AG04450 (cell line): ENCODE measurements around the gene ATP11A. TPM values are rescaled to one million over a fixed set of nuclear protein-coding genes. Genes with fewer than 3 reads are reported as not detected.

Experiments
- CTCF ChIA-PET: fragments of 300-600, 350-600 bp; formaldehyde crosslinking; extraction: SDS; loops from one replicate; lab custom pipeline; 2022; ENCODE audit warnings: antibody characterized with exemption, inconsistent platforms; lab: Charles Lee
- POLR2A ChIA-PET: fragments of 350-600 bp; formaldehyde crosslinking; extraction: SDS; loops from one replicate; lab custom pipeline; 2021; ENCODE audit warnings: antibody characterized with exemption, inconsistent platforms; lab: Yijun Ruan, JAX
- DNase-seq: peaks from one replicate; pipeline ENCODE4 v3.0.0-alpha.2; 2011; ENCODE audit warnings: low read depth, low spot score
- H3K27ac ChIP-seq: one replicate; pipeline ENCODE4 v1.5.1; 2012; ENCODE audit warnings: low read depth, low read length, control low read depth
- H3K27me3 ChIP-seq: one replicate; pipeline ENCODE4 v1.6.0; 2012; ENCODE audit warnings: low read length; ENCODE audit not compliant: control insufficient read depth, insufficient read depth
- H3K4me3 ChIP-seq: 2 replicates; pipeline ENCODE4 v1.5.1; 2011; ENCODE audit warnings: mild to moderate bottlenecking, low read depth, low read length, control low read depth
- H3K9me3 ChIP-seq: 2 replicates; pipeline ENCODE4 v1.5.1; 2012; ENCODE audit warnings: low read length; ENCODE audit not compliant: control insufficient read depth, insufficient read depth
- polyA plus RNA-seq: library from polyadenylated mRNA; depleted of rRNA; stranded (reverse); fragments of >200 nt; gene quantifications from 2 replicates; pipeline ENCODE4 v1.2.3, GENCODE V29; 2011
- TF ChIP-seq, protein P1 (sequence below): IDR thresholded peaks from 2 replicates; pipeline ENCODE4 v1.5.1; 2011; ENCODE audit warnings: low read depth, low read length, control low read depth, inconsistent platforms

The ATP11A gene
- polyA plus RNA-seq, 1 experiment = 5.8 TPM

- Histone ChIP-seq H3K4me3 (no peak overlapping the region), H3K27me3 (no peaks in the 10 kb centered on the region), H3K9me3 (peaks cover 14% of the 10 kb centered on the region), H3K27ac (no peak overlapping the region)
- ChIA-PET POLR2A (no interaction called here), CTCF (no interaction called here)
- DNase-seq = no peak
- TF ChIP-seq, protein P1, sequence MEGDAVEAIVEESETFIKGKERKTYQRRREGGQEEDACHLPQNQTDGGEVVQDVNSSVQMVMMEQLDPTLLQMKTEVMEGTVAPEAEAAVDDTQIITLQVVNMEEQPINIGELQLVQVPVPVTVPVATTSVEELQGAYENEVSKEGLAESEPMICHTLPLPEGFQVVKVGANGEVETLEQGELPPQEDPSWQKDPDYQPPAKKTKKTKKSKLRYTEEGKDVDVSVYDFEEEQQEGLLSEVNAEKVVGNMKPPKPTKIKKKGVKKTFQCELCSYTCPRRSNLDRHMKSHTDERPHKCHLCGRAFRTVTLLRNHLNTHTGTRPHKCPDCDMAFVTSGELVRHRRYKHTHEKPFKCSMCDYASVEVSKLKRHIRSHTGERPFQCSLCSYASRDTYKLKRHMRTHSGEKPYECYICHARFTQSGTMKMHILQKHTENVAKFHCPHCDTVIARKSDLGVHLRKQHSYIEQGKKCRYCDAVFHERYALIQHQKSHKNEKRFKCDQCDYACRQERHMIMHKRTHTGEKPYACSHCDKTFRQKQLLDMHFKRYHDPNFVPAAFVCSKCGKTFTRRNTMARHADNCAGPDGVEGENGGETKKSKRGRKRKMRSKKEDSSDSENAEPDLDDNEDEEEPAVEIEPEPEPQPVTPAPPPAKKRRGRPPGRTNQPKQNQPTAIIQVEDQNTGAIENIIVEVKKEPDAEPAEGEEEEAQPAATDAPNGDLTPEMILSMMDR = no peak
Measured at GRCh38 chr13:112715715-112716460, 26.1 kb downstream of the ATP11A start.

DNA sequence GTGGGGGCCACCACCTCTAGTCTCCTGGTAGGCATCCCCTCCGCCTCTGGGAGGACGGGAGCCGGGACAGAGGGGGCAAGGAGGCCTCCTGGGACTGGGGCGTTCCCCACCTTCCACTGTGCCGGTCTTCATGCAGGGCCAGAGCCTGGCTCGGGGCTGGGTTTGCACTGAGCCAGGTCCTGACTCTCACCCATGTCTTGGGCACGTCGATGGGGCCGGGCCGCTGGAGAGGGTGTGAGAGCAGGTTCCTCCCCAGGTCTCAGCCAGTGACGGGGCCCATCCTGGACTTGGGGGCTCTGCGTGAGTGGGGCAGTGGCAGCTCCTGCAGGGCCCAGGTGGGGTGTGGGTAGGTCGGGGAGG is 26.6 kb downstream of the ATP11A start:
- H3K27me3 ChIP-seq = no peaks in the 10 kb centered on the region
- no peak for DNase-seq
- H3K27ac ChIP-seq = no peak overlapping the region
- ChIA-PET POLR2A (no interaction called here), CTCF (no interaction called here)
- TF ChIP-seq, protein P1 = no peak
- H3K4me3 ChIP-seq = no peak overlapping the region
- H3K9me3 ChIP-seq = peaks cover 16% of the 10 kb centered on the region

DNA sequence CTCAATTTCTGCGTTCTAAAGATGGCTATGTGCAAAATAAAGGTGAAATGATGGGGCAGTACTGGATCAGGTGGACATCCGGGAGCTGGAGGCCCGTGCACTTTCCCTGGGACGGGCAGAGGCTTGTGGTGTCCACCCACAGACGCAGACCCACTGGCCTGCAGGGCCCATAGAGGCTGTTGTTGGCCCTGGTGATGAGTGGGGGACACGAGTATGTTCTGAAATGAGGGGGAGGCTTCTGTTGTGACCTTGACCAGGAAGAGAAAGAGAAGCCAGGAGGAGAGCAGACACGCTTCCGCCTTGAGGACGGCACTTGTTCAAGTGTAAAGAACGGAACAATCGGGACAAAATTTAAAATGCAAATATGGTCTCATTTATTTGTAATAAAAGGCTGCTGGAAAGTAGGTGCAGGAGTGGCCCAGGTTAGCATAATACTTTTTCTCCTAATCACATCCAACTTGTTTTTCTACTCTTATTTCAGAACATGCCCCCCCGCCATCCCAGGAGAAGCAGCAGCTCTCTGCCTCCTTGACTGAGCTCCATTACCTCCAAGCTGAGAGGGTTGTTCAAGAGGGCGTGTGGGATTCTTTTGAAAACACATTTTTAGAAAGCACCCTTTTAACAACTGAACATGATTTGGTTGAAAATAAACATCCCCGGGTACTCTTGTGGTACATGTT is 27.1 kb downstream of the ATP11A start:
- no peak overlapping the region for H3K4me3 ChIP-seq
- H3K9me3 ChIP-seq = peaks cover 20% of the 10 kb centered on the region
- CTCF ChIA-PET = no interaction called here
- DNase-seq = no peak
- no peak overlapping the region for H3K27ac ChIP-seq
- TF ChIP-seq, protein P1 = no peak
- no peaks in the 10 kb centered on the region for H3K27me3 ChIP-seq
- POLR2A ChIA-PET = no interaction called here

- H3K27ac ChIP-seq = no peak overlapping the region
- no peaks in the 10 kb centered on the region for H3K27me3 ChIP-seq
- DNase-seq = no peak
- CTCF ChIA-PET = no interaction called here
- POLR2A ChIA-PET = no interaction called here
- H3K4me3 ChIP-seq = no peak overlapping the region
- TF ChIP-seq, protein P1 = no peak
- peaks cover 20% of the 10 kb centered on the region for H3K9me3 ChIP-seq
Measured at GRCh38 chr13:112718318-112718717, 28.5 kb downstream of the ATP11A start.

DNA sequence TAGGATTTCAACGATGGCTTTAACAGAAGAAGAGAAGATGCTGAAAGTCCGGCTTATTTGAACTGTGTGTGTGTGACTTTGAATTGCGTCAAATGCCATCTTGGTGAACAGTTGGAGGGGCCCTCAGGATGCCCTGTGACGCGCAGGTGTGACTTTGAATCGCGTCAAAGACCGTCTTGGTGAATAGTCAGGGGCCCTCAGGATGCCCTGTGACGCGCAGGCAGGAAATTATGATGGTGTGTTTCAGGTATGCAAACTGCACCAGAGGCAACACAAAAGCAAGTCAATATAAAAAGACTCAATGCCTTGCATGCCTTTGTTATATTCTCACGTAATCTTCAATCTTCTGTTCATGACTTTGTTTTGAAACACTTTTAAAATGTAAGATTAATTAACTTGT is 29.2 kb downstream of the ATP11A start:
- Histone ChIP-seq H3K9me3 (peaks cover 20% of the 10 kb centered on the region), H3K4me3 (no peak overlapping the region), H3K27me3 (no peaks in the 10 kb centered on the region), H3K27ac (no peak overlapping the region)
- POLR2A ChIA-PET = no interaction called here
- TF ChIP-seq, protein P1 = no peak
- CTCF ChIA-PET = no interaction called here
- DNase-seq = no peak
